NOMO-1 treated with DMSO at 0.1 percent for 48 hours (cell line): ENCODE results near the gene CFAP20DC.
"Not testable (repeated sequence)": the region's sequence is repeated elsewhere in the genome, so short reads cannot be mapped to it uniquely, and the experiment has no call there.

Experiments used
- DNase-seq: peaks from one replicate; lab custom pipeline; 2025; ENCODE audit not compliant: unreplicated experiment; lab: John Stamatoyannopoulos, UW

CFAP20DC gene

DNA sequence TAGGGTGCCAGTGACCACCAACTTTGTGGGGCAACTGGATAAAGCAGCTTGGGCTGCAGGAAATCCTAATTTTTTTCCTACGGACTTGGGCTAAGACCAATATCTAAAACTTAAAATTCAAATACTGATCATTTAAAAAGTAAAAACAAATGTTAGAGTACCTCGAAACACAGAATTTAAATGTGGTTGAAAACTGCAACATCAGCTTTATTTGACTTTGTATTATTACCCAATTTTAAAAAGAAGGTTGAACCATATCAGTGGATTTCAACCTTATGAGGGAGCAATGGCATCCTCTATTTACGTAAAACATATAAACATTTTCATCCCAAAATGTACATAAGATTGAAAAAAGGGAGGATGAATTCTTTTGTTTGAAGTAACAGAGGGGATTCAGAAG is 26.2 kb downstream of the CFAP20DC start:
- no peak for DNase-seq

DNA sequence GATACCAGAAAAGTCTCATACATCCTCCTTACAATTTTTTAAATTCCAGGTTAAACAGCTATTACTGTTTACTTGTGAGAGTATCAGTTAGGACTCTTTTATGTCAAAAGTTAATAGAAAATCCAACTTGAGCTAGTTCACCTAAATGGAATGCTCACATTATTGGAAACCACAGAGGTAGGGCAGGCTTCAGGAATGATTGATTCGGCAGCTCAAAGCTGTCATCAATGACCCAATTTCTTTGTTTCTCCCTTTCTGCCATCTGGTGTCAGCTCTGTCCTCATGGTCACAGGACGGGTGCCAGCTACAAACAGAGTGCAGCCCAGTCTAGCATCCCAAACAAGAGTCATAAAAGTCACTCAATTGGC is 32.2 kb downstream of the CFAP20DC start:
- no peak for DNase-seq

DNA sequence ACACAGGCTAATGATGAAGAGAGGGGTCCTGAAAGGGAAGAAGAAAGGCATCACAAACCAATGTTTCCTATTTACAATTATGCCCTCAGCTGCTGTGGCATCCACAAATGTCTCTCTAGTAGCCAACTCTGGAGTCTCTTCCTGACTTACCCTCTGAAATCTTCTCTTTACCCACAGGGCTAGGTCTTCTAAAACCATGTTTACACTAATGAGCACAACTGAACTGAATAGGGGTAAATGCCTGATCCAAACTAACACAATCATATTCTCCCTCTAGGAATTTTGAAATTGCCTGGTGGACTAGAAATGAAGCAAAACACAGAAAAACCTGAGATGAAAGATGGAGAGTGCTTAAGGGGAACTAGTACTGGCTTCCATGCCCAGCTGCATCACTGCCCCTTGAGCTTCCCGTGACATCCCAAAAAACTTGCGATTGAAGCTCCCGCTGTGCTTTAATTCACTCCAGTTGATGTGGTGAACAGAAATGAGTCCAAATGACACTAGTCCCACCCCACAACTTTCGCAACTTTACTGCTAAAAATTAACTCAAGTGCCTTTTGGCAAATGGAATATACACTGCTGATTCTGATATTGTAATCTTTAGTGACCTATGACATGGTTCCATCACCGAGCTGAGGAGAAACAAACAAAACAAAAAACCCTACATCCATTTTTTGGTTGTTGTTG is 32.8 kb downstream of the CFAP20DC start:
- no peak for DNase-seq

DNA sequence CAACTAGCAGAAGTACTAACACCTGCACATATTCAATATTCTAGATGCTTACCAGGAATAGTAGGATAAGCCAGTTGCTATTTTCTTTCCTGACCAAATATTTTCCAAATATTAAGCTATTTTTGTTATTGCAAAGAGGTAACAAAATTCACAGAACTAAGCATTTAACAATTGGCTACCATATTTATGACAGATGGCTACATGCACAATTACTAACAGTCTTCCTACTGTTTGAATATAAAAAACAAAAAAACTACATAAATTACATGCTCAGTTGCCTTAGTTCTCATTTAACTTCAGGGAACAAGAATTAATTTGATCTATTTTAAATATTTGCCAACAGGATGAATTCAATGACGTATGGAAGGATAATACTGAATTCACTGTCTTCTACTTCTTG is 36.2 kb downstream of the CFAP20DC start:
- no peak for DNase-seq

DNA sequence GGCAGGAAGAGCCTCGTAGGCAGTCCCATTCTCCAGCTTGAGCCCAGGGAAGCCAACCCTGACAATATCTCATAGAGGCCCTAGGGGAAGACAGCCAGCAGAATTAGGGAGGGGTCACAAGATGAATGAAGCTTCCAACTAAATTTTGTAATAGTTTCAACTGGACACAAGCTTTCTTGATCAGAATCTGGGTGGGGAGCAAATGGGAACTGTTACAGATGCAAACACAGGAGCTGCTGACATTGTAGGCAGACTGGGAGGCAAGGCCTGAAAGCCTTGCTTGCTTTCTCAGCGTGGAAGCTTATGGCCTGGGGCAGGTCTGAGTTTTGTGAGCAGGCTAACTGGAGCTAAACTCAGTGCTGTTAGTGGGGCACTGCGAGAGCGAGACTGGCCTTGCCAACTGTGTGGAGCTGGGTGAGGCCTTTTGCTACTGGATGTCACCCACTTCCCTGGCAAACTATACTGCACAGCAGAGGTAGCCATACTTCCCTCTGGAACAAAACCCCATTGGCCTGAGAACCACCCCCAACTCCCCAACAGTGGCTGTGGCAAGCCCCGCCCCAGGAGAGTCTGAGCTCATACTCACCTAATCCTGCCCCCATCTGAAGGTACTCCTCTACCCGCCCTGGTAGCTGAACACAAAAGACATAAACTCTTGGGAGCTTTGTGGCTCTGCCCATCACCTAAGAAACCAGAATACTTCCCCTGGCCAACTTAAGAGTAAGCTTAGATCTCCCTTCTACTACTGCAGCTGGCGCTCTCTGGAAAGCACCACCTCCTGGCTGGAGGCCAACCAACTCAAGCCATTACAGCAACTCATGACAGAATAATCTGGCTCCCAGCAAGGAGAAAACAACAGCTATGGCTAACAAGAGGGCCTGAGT is 42.9 kb downstream of the CFAP20DC start:
- no peak for DNase-seq

DNA sequence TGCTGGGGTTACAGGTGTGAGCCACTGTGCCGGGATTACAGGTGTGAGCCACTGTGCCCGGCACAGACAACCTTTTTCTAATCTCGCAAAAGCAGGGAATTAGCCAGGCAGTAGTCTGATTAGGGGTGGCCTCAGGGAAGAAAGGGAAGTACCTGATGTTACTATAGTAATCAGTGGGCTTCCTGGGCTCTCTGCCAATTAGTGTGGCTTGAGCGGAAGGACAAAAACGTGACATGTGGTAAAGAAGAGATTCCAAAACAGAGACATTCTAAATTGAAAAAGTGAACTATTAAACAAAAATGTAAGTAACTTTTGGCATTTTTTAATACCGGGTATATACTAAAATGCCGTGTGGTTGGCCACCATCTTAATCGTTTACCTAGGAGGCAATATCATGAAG is 48.1 kb downstream of the CFAP20DC start:
- peak; percentile 19 for DNase-seq

DNA sequence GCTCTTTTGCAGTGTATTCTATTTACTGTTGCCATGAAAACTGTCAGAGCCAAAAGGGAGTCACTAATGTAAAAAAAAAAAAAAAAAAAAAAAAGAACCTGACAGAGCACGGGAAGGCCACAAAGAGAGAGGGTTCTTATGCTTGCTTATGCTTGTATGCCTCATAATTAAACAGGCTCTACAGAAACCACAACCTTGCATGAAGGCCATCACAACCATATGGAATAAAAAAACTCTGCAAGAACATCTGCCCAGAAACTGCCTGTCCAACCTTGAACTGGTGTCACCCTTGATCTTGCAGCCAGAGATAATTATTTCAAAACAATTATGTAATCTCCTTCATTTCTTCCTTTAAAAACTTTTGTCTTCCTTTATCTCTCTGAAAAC is 50.1 kb downstream of the CFAP20DC start:
- DNase-seq = no peak

DNA sequence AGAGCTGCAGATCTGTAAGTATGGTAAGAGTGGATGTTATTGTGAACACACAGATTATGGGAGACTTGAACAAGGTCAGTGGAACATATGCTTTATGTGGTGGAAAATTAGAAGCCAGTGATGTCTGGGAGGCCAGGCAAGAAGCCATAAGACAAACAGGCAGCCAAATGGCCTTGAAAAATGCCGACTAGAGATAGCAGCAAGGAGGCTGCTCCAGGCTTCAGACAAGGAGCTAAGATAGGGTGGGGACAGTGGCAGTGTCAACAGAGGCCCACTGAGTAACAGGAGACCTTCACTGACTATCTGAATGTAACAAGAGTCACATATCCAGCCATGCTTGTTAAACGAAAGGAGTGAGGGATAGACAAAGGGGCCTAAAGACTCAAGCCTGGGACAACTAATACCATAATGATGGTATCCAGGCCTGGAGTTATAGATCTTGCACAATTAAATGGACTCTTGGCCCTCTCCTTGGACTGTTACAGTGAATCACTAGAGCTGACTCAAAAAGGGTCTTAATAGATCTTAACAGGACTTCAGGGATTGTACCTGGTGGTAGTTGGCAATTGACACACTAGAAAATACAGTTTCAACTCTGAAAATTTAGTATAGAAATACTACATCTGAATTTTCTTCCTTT is 50.6 kb downstream of the CFAP20DC start:
- no peak for DNase-seq

DNA sequence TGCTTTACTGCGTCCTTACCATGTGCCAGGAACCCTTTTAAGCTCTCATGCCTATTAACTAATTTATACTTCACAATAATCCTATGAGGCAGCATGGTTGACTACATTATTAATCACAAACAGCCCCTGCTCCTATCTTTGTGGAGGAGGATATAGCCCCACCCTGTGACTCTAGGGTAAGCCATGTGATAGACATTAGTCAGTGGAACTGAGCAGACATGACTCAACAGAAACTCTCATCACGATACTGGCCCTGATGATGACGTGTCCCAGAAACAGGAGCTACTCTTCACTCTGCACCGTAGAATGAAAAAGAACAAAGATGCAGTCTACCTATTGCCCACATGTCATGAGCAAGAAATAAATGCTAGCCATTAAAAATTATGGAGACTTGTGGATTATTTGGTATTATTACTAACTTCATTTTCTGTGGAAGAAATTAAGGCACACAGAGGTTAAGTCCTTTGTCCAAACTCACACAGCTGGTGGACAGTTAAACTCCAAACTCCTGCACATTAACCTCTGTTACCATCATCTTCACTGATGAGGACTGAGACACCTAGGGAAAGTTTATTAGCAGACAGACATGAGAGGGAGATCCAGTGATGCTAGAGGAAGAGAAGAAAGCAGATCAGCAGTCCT is 51.2 kb downstream of the CFAP20DC start:
- DNase-seq = no peak

DNA sequence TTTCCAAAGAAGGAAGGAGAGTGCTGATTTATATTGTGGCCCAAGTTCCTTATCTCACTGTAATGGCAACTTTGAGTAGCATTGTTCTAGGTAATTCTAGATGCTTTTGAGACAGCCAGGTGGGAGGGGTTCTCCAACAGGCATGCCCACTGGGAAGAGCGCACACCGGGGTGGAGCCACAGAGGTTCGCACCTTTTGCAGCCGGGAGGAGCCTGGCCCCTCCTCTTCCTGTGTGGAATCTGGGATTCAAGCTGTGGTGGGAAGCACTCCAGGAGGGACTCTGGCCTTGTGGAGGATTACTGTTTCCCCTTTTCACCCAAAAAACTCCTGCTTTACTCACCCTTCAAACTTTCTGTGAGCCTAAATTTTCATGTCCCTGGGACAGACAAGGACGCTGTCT is 53.1 kb downstream of the CFAP20DC start:
- DNase-seq = no peak

DNA sequence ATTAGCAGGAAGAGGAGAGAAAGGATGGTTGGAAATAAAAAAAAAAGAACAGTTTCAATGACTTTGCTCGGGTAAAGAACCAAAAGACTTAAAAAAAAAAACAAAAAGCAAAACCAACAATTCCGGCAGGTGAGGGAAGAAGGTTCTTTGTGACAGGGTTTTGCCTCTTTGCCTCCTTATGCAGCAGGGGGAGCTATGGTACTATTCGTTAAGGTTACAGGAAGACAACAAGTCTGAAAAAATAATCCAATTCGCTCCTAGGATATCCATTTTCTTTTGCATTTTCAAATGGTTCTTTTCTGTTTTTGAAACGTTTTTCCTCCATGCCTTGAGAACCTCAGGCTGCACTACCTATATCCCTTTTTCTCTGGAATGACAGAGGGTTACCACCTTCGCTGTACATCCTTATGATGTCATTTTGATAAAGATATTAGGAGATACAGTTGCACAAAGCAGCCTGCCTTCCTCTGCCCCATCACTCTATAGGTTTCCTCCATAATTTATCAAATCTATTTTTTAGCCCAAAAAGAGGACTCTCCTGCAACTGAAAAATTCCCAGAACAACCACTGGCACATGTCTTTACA is 55.0 kb downstream of the CFAP20DC start:
- DNase-seq = peak; percentile 64

DNA sequence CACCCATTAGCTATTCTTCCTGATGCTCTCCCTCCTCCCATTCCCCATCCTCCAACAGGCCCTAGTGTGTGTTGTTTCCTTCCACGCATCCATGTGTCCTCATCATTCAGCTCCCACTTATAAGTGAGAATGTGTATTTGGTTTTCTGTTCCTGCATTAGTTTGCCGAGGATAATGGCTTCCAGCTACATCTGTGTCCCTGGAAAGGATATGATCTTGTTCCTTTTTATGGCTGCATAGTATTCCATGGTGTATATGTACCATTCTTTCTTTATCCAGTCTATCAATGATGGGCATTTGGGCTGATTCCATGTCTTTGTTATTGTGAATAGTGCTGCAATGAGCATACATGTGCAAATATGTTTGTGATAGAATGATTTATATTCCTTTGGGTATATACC is 56.3 kb downstream of the CFAP20DC start:
- no peak for DNase-seq

DNA sequence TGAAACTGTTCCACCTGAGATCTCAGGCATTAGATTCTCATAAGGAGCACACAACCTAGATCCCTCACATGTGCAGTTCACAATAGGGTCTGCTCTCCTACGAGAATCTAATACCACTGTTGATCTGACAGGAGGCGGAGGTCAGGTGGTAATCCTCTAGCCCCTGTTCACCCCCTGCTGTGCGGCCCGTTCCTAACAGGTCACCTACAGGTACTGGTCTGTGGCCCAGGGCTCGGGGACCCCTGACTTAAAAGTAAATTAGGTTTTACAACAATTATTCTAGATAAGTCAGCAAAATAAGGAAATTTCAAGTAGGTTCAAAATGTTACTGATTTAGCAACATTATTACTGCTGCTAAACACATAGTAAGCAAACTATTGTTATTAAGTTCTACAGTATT is 58.2 kb downstream of the CFAP20DC start:
- no peak for DNase-seq

DNA sequence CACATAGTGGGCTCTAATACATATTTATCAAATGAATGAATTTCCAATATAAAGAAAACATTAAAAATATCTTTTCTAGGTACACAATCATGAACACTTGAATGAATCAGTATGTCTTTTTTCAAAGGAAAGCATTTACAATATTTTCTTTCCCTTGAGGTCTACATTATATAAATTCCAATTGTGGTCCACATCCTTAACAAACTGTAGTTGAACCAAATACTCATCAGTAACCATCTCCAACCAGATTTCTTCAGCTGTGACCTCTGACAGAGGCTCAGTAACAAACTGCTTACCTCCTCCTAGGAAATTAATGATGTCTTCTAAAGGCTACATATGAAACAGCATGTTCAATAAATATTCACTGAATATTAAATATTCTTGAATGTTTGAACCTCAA is 58.8 kb downstream of the CFAP20DC start:
- DNase-seq = no peak

DNA sequence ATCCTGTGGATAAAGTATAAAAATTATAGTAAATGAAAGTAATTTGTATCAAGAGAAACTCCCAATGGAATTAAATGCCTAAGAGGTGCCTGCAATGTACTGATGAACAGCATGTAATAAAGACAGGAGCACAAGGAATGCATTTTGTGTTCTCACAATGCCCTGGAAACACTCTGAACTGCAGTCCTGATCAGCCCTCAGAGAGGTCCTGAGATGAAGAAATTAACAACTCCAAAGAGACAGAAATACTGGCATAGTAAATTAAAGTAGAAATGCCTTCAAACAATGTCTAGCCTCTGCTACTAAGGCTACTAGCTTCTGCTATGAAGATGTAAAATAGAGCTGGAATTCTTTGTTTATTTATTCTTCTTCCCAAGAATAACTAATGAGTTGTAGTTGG is 59.9 kb downstream of the CFAP20DC start:
- no peak for DNase-seq

DNA sequence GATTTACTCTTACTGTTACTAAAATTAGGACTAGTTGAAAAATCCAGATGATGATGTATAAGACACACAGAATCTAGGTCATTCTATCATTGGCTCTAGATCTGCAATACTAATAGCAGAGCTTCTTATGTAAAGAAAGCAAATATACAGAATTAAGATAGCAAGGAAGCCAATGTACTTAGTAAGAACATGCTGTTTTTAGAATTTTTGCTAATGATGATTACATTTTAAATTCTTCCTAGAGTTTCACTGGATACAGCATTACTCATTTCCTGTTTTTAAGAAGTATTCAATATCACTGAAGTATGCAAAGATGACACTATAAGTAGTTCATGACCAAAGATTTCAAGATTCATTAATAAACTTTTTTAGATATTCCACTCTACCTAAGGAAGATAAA is 60.7 kb downstream of the CFAP20DC start:
- no peak for DNase-seq

DNA sequence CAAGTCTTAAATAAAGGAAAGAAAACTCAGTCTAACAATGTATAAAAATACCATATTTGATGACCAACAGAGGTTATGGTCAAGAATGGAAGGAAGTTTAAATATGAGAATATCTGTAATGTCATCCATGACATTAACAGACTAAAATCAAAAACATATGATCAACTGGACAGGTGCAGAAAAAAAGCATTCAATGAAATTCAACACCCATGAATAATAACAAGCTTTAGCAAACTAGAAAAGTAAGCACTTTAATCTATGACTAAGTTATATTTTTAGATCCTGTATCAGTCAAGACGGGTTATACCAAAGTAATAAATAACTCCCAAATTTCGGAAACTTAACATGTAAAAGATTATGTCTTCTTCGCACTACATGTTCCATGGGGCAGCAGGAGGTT is 61.8 kb downstream of the CFAP20DC start:
- no peak for DNase-seq

DNA sequence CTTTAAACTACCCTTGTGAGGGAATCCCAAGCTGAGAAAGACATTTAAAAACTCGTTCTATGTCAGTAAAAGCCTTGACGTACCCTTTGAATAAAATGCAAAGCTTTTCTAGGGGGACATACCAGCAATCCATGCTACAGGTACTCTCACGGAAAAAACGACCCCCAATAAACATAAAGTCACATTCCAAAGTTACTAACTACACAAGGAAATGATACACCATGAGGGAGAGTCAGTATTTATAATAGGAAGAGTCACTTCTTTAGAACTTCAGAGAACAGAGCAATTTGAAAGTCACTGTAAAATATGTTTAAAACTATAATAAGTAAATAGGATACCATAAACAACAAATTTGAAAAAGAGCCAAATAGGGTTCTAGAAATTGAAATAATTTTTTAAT is 63.2 kb downstream of the CFAP20DC start:
- no peak for DNase-seq

DNA sequence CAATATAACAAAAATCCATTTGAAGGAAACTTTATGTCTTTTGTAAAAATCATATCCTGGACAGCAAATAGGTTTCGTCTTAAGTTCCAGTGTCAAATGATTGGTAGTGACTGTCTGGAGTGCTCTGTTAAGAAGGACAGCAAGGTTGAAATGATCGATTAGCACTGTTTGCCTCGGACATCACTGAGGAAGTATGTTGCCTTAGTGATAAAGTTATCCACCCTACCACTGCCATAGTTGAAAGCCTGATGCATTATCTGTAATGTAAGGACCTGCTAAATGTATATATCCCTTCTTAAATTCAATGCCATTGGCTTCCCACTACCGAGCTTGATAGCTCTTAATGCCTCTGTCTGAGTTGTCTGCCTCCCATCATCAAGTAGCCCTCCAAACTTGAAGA is 70.0 kb downstream of the CFAP20DC start:
- no peak for DNase-seq

DNA sequence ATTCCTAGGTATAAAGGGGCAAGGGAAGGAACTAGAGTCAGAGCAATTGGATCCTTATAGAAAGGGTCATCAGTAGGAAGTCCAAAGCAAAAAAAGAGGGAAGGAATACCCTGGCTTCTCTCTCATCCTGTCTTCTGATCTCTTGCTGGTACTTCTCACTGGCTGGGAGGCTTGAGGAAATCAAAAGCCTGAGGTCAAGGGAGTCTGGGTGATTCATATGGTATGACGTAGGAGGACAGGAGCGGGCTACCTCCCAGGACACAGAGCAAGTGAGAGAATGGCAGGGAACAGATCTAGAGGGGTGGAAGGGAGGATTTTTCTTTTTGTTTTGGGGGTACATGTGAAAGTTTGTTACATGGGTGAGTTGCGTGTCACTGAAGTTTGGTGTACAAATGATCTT is 76.0 kb downstream of the CFAP20DC start:
- no peak for DNase-seq

DNA sequence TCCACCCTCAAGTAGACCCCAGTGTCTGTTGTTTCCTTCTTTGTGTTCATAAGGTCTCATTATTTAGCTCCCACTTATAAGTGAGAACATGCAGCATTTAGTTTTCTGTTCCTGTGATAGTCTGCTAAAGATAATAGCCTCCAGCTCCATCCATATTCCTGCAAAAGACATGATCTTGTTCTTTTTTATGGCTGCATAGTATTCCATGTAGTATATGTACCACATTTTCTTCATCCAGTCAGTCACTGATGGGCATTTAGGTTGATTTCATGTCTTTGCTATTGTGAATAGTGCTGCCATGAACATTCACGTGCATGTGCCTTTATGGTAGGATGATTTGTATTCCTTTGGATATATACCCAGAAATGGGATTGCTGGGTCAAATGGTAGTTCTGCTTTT is 82.0 kb downstream of the CFAP20DC start:
- DNase-seq = not testable (repeated sequence)
